ENCODE measurements around the gene IGF2BP2.

IGF2BP2 gene

DNA sequence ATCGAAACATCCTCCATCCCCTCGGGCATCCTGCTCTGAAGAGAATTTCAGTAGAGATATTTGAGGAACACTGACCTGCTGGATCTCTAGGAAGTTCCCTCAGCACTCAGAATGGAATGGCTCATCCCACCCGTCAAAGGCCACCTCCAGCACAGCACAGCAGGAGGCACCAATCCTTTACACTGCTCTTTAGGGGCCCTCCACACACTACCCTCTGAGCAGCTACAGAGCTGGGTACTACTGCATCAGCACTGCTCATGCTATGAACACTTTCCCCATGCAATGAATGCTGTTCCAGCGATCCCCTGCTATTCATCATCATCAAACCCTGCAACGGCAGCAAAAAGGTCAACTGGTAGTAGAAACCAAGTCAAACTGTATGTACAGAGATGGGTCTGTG, 40.5 kb downstream of the IGF2BP2 start:
- DNase-seq (ENCODE audit: low spot score), result no peak
- TF ChIP-seq, protein P1, sequence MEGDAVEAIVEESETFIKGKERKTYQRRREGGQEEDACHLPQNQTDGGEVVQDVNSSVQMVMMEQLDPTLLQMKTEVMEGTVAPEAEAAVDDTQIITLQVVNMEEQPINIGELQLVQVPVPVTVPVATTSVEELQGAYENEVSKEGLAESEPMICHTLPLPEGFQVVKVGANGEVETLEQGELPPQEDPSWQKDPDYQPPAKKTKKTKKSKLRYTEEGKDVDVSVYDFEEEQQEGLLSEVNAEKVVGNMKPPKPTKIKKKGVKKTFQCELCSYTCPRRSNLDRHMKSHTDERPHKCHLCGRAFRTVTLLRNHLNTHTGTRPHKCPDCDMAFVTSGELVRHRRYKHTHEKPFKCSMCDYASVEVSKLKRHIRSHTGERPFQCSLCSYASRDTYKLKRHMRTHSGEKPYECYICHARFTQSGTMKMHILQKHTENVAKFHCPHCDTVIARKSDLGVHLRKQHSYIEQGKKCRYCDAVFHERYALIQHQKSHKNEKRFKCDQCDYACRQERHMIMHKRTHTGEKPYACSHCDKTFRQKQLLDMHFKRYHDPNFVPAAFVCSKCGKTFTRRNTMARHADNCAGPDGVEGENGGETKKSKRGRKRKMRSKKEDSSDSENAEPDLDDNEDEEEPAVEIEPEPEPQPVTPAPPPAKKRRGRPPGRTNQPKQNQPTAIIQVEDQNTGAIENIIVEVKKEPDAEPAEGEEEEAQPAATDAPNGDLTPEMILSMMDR (IDR thresholded peaks at IDR 0.05; ENCODE audit: extremely low read depth, insufficient read depth, missing control alignments), result no peak
- in situ Hi-C loops (cut with MboI; ENCODE audit: low pct_unique_long_range_greater_than_20kb, low sequenced_read_pairs, unreplicated experiment), result no loop called here

DNA sequence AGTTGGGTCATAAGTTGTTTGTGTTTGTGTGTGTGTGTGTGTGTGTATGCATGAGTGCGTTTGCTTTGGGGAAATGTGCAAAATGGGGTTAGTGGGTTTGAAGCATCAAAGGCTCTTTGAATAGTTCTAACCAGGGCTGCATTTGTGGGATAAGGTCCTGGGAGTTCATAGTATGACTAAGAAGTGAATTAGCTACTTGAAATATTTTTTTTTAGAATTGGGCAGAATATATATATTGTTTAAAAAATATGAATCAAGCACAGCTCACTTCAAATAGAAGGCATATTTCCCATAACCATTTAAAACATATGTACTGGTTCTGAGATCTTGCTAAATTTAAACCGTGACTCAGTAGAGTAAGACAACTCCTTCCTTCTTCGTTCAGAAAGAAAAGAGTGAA, 43.1 kb downstream of the IGF2BP2 start:
- in situ Hi-C loops (cut with MboI; ENCODE audit: low pct_unique_long_range_greater_than_20kb, low sequenced_read_pairs, unreplicated experiment), result no loop called here
- DNase-seq (ENCODE audit: low spot score), result no peak
- TF ChIP-seq, protein P1 (IDR thresholded peaks at IDR 0.05; ENCODE audit: extremely low read depth, insufficient read depth, missing control alignments), result no peak

DNA sequence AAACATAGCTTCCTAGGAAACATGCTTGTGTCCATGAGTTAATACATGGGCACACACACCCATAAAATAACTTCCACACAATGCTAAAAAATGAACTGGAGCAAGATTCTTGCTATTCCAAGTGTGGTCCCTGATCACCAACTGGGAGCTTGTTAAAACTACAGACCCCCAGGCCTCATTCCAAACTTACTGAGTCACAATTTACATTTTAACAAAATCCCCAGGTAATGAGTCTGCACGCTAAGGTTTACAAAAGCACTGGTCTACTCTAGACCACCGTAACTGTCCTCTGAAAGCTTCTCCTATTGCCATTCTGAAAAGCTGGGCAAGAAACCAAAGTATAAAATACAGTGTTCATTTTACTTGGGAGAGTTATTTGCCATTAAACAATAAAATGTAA, 45.4 kb downstream of the IGF2BP2 start:
- in situ Hi-C loops (cut with MboI; ENCODE audit: low pct_unique_long_range_greater_than_20kb, low sequenced_read_pairs, unreplicated experiment), result loop anchor here (10.0 kb wide), 1 partner anchor 105 kb away; no protein-coding TSS in a partner anchor
- TF ChIP-seq, protein P1 (IDR thresholded peaks at IDR 0.05; ENCODE audit: extremely low read depth, insufficient read depth, missing control alignments), result no peak
- no peak for DNase-seq (ENCODE audit: low spot score)

DNA sequence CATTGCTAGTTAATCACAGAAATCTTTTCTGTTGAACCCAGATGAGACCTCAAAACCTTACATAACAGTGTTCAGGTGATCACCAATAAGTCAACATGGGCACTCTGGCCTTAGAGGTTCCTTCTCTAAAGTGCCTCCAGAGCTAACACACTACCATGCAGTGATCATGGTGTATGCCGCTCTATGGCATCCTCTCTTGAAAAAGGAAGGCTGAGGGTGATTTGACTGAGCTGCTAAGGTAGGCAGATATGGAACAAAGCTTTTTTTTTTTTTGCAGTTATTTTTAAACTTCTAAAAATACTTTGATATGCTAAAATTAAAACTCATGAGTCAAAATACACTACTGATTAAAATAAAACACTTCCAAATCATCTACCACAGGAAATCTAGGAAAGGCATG, 46.0 kb downstream of the IGF2BP2 start:
- TF ChIP-seq, protein P1 (IDR thresholded peaks at IDR 0.05; ENCODE audit: extremely low read depth, insufficient read depth, missing control alignments), result no peak
- no peak for DNase-seq (ENCODE audit: low spot score)
- in situ Hi-C loops (cut with MboI; ENCODE audit: low pct_unique_long_range_greater_than_20kb, low sequenced_read_pairs, unreplicated experiment), result loop anchor here (10.0 kb wide), 1 partner anchor 104 kb away; no protein-coding TSS in a partner anchor

DNA sequence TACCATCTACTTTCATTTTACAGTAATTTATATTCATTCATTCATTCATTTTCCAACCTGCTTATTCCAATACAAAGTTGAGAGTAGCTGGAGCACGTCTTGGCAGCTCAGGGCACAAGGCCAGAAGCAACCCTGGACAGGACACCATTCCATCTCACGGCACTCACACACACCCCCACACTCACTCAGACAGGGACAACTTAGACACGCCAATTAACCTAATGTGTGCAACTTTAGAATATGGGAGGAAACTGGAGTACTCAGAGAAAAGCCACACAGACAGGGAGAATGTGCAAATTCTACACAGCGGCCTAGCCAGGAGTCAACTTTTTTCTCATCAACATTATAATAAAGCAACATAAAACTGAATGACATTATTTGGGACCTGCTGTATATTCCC, 46.7 kb downstream of the IGF2BP2 start:
- in situ Hi-C loops (cut with MboI; ENCODE audit: low pct_unique_long_range_greater_than_20kb, low sequenced_read_pairs, unreplicated experiment), result loop anchor here (10.0 kb wide), 1 partner anchor 103 kb away; no protein-coding TSS in a partner anchor
- TF ChIP-seq, protein P1 (IDR thresholded peaks at IDR 0.05; ENCODE audit: extremely low read depth, insufficient read depth, missing control alignments), result no peak
- DNase-seq (ENCODE audit: low spot score), result no peak

DNA sequence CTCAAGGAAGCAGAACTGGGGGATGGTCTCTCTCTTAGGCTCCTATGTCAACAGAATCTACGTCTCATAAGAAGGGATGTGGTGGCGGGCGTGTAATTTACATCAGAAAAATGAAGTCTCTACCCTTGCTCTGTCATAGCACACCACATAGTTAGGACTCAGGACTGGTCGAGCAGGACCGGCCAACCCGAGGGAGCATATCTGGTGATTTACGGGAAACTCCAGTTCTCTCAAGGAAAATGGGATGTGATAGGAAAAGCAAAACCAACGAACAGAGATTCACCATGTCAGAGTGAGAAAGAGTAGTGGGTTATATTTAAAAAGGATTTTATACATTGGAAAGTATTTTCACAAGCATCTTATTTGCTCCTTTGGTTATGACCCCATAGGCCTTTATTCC, 54.7 kb downstream of the IGF2BP2 start:
- no peak for DNase-seq (ENCODE audit: low spot score)
- TF ChIP-seq, protein P1 (IDR thresholded peaks at IDR 0.05; ENCODE audit: extremely low read depth, insufficient read depth, missing control alignments), result no peak
- in situ Hi-C loops (cut with MboI; ENCODE audit: low pct_unique_long_range_greater_than_20kb, low sequenced_read_pairs, unreplicated experiment), result loop anchor here (10.0 kb wide), 1 partner anchor 95 kb away; no protein-coding TSS in a partner anchor

Measured in GM13977 (cell line).